Medulla oblongata (tissue), 1 donor: ENCODE measurements around the gene RSPH6A.
"Not testable (repeated sequence)": the region's sequence is repeated elsewhere in the genome, so short reads cannot be mapped to it uniquely, and the experiment has no call there.

Experiments
- DNase-seq: peaks from one replicate; pipeline ENCODE4 v3.0.0-alpha.2; 2015; ENCODE audit errors: extremely low spot score

RSPH6A gene

GRCh38 chr19:45801603-45802175 lies 13.4 kb downstream of the RSPH6A start:
- DNase-seq = no peak

- no peak for DNase-seq
Measured at GRCh38 chr19:45800070-45800553, 15.0 kb downstream of the RSPH6A start.

GRCh38 chr19:45799541-45799940 lies 15.6 kb downstream of the RSPH6A start:
- DNase-seq = not testable (repeated sequence)

GRCh38 chr19:45798995-45799517 lies 16.1 kb downstream of the RSPH6A start:
- peak; percentile 59 for DNase-seq

- no peak for DNase-seq
Measured at GRCh38 chr19:45794627-45795026, 20.5 kb downstream of the RSPH6A start.

- DNase-seq = no peak
Measured at GRCh38 chr19:45793876-45794275, 21.2 kb downstream of the RSPH6A start.

- DNase-seq = no peak
Measured at GRCh38 chr19:45793178-45793564, 21.9 kb downstream of the RSPH6A start.

GRCh38 chr19:45792470-45793177 lies 22.5 kb downstream of the RSPH6A start, which contains the start of gene DMWD:
Gene DMWD, minus strand, starts transcription at chr19:45792845. Its CDS starts 89 bp downstream, at chr19:45792756.
- DNase-seq = peak; percentile 99

GRCh38 chr19:45791744-45792469 lies 23.2 kb downstream of the RSPH6A start:
- no peak for DNase-seq

- DNase-seq = peak; percentile 65
Measured at GRCh38 chr19:45790942-45791341, 24.2 kb downstream of the RSPH6A start.

GRCh38 chr19:45789035-45789786 lies 25.9 kb downstream of the RSPH6A start:
- DNase-seq = no peak

- DNase-seq = no peak
Measured at GRCh38 chr19:45786533-45786894, 28.6 kb downstream of the RSPH6A start.

- DNase-seq = no peak
Measured at GRCh38 chr19:45785781-45786532, 29.2 kb downstream of the RSPH6A start.

GRCh38 chr19:45785097-45785496 lies 30.0 kb downstream of the RSPH6A start:
- no peak for DNase-seq

- no peak for DNase-seq
Measured at GRCh38 chr19:45784096-45784495, 31.0 kb downstream of the RSPH6A start.

GRCh38 chr19:45782820-45783785 lies 32.0 kb downstream of the RSPH6A start:
- DNase-seq = no peak

- no peak for DNase-seq
Measured at GRCh38 chr19:45782162-45782691, 32.9 kb downstream of the RSPH6A start, which contains the start of gene DMPK. Gene DMPK, minus strand, starts transcription at chr19:45782490. Its CDS starts 138 bp downstream, at chr19:45782352.

- no peak for DNase-seq
Measured at GRCh38 chr19:45781214-45782161, 33.6 kb downstream of the RSPH6A start.
